CD8-positive, alpha-beta memory T cell (primary cell): ENCODE results near the gene RIPOR1. TPM values are rescaled to one million over a fixed set of nuclear protein-coding genes. Genes with fewer than 3 reads are reported as not detected.
A peak's percentile ranks its signal among the peaks of the same experiment; 100 is the strongest.
"Not testable (repeated sequence)": the region's sequence is repeated elsewhere in the genome, so short reads cannot be mapped to it uniquely, and the experiment has no call there.

Experiments
- CTCF ChIA-PET: fragments of 350-600 bp; sonication (Branson Sonifier 250); formaldehyde crosslinking; loops from one replicate; lab custom pipeline; 2021; ENCODE audit warnings: antibody characterized with exemption; lab: Charles Lee
- POLR2A ChIA-PET: fragments of 350-600 bp; sonication (Branson Sonifier 250); formaldehyde crosslinking; loops from one replicate; lab custom pipeline; 2021; ENCODE audit warnings: antibody characterized with exemption; lab: Charles Lee
- DNase-seq, 5 donors: peaks; one replicate each; pipeline versions ENCODE4 v3.0.0 to v3.0.0-alpha.2; 2020 to 2022; ENCODE audit warnings: mixed read lengths in 1 of 5
- H3K27ac ChIP-seq: one replicate; pipeline ENCODE4 v1.7.0; 2013; ENCODE audit warnings: low read depth, mild to moderate bottlenecking, low read length, moderate library complexity
- H3K27me3 ChIP-seq: 2 replicates; pipeline ENCODE4 v1.7.0; 2013; ENCODE audit warnings: low read length, mild to moderate bottlenecking; ENCODE audit not compliant: insufficient read depth, poor library complexity, severe bottlenecking
- H3K36me3 ChIP-seq: 2 replicates; pipeline ENCODE4 v1.7.0; 2013; ENCODE audit warnings: mild to moderate bottlenecking, low read length, moderate library complexity; ENCODE audit not compliant: insufficient read depth
- H3K4me1 ChIP-seq: 2 replicates; pipeline ENCODE4 v1.7.0; 2013; ENCODE audit warnings: mild to moderate bottlenecking, low read length, moderate library complexity; ENCODE audit not compliant: insufficient read depth
- H3K4me3 ChIP-seq: 2 replicates; pipeline ENCODE4 v1.7.0; 2013; ENCODE audit warnings: mild to moderate bottlenecking, low read length
- H3K9me3 ChIP-seq: 2 replicates; pipeline ENCODE4 v1.7.0; 2013; ENCODE audit warnings: mild to moderate bottlenecking, low read length
- H3K27ac Mint-ChIP-seq, 8 donors: one replicate each; pipeline ENCODE4 v1.8.0; 2020 to 2021; ENCODE audit warnings: mixed read lengths in 8 of 8, mild to moderate bottlenecking in 6 of 8, inconsistent platforms in 3 of 8, moderate library complexity in 3 of 8
- H3K27me3 Mint-ChIP-seq, 2 donors: one replicate each; pipeline ENCODE4 v1.8.0; 2020 to 2021; ENCODE audit warnings: mixed read lengths in 2 of 2, mild to moderate bottlenecking in 1 of 2, moderate library complexity in 1 of 2
- H3K36me3 Mint-ChIP-seq, 3 donors: one replicate each; pipeline ENCODE4 v1.8.0; 2020 to 2021; ENCODE audit warnings: mixed read lengths in 3 of 3, inconsistent platforms in 1 of 3, mild to moderate bottlenecking in 1 of 3
- H3K4me1 Mint-ChIP-seq, 3 donors: one replicate each; pipeline ENCODE4 v1.8.0; 2020 to 2021; ENCODE audit warnings: mixed read lengths in 3 of 3, inconsistent platforms in 1 of 3, mild to moderate bottlenecking in 1 of 3
- H3K4me3 Mint-ChIP-seq, 7 donors: one replicate each; pipeline ENCODE4 v1.8.0; 2020 to 2021; ENCODE audit warnings: mixed read lengths in 7 of 7, mild to moderate bottlenecking in 6 of 7, moderate library complexity in 4 of 7, inconsistent platforms in 2 of 7
- H3K9me3 Mint-ChIP-seq, 5 donors: one replicate each; pipeline ENCODE4 v1.8.0; 2020 to 2022; ENCODE audit warnings: mixed read lengths in 5 of 5, mild to moderate bottlenecking in 3 of 5, moderate library complexity in 2 of 5, inconsistent platforms in 1 of 5
- polyA plus RNA-seq: library from polyadenylated mRNA; unstranded; fragments of 300-500 nt; fragmentation: Illumina TruSeq; gene quantifications from one replicate; pipeline ENCODE4 v1.2.3, GENCODE V29; 2021
- total RNA-seq, 2 experiments: library from RNA; stranded (reverse); gene quantifications; one replicate each; pipeline ENCODE4 v1.2.3, GENCODE V29; 2021

Gene RIPOR1
- total and polyA plus RNA-seq, 3 experiments from 2014 or later = 6.1 to 27.4 (median 23.2) TPM

DNA sequence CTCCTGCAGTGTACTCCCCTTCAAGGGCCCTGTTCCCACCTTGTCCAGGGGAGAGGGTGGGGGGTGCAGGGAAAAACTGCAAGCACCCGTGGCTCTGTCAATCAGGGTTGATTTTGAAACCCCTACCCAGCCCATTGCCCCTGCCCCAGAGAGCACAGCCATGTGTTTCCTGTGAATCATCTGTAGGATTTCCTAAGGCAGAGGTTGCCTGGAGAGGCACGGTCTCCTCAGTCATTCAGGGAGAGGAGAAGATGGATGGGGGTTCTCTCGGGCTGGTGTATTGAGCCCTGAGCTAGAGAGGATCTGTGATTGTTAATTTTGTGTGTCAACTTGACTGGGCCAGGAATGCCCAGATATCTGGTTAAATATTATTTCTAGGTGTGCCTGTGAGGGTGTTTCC lies 41.8 kb upstream of the RIPOR1 start:
- DNase-seq = no peak
- peak overlapping the region in 3 of 8 donors; percentile 17 to 91 (median 54) for H3K27ac Mint-ChIP-seq
- Histone ChIP-seq H3K4me3 (no peak overlapping the region), H3K36me3 (peaks cover 17% of the 10 kb centered on the region), H3K4me1 (peaks cover 16% of the 10 kb centered on the region), H3K27me3 (no peaks in the 10 kb centered on the region), H3K27ac (no peak overlapping the region), H3K9me3 (no peaks in the 10 kb centered on the region)
- ChIA-PET CTCF (interaction anchor here (1.3 to 14.6 kb wide), 3 partner anchors 27 to 34 kb away, joined by 8 to 87 read pairs (median 23); no protein-coding TSS in a partner anchor), POLR2A (no interaction called here)
- no peaks in the 10 kb centered on the region for H3K9me3 Mint-ChIP-seq
- peaks cover 0 to 2% of the 10 kb centered on the region in 2 donors for H3K27me3 Mint-ChIP-seq
- peaks cover 13 to 22% (median 15%) of the 10 kb centered on the region in 3 donors for H3K4me1 Mint-ChIP-seq
- peaks cover 0 to 41% (median 0%) of the 10 kb centered on the region in 3 donors for H3K36me3 Mint-ChIP-seq
- no peak overlapping the region for H3K4me3 Mint-ChIP-seq

DNA sequence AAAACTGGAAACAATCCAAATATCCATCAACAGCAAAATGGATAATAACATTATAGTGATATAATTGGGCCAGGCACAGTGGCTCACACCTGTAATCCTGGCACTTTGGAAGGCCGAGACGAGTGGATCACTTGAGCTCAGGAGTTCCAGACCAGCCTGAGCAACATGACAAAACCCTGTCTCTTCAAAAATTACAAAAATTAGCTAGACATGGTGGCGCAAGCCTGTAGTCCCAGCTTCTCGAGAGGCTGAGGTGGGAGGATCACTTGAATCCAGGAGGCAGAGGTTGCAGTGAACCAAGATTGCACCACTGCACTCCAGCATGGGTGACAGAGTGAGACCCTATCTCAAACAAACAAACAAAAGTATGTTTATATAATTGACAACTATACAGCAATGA lies 41.1 kb upstream of the RIPOR1 start:
- H3K9me3 ChIP-seq, H3K27ac ChIP-seq, H3K9me3 Mint-ChIP-seq, H3K27me3 ChIP-seq, DNase-seq, H3K27me3 Mint-ChIP-seq, POLR2A ChIA-PET, H3K4me3 ChIP-seq, H3K4me1 ChIP-seq, H3K4me3 Mint-ChIP-seq: not testable (repeated sequence)
- peaks cover 6 to 15% (median 7%) of the 10 kb centered on the region in 3 donors for H3K4me1 Mint-ChIP-seq
- CTCF ChIA-PET = interaction anchor here (1.3 to 14.6 kb wide), 2 partner anchors 27 to 33 kb away, joined by 8 to 87 read pairs; no protein-coding TSS in a partner anchor
- peaks cover 0 to 40% (median 0%) of the 10 kb centered on the region in 3 donors for H3K36me3 Mint-ChIP-seq
- peaks cover 17% of the 10 kb centered on the region for H3K36me3 ChIP-seq
- peak overlapping the region in 2 of 8 donors; percentile 30 to 74 for H3K27ac Mint-ChIP-seq

DNA sequence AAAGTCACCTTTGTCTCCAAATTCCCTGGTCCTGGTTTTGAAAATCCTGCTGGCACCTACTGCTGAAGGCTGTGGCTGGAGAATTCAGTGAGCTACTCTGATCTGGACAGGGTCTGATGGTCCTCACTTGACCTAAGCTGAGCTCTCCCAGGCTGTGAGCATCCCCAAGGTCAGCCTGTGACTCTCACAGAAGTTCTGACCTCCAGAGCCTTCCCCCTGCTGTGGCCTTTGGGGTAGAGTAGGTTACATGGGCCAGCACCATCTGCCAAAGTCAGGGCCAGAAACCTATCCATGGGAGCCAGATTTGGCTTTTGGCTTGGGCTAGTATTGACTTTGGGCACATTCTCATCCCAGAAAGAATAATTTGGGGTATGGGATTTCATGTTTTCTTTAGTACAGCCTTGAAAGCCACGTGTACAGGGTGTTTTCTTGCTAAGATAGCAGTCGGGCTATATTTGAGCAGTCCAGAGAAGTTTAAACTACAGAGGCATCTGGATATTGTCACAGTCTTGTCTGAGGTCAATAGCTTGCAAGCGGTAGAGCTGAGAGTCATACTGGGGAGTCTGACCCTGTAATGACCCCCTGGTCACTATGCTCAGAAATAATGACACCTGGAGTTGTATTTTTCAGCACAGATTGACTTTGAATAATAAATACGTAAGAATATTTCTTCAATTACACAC lies 39.1 kb upstream of the RIPOR1 start:
- H3K36me3 ChIP-seq = peaks cover 12% of the 10 kb centered on the region
- H3K9me3 ChIP-seq = no peaks in the 10 kb centered on the region
- DNase-seq = no peak
- no peak overlapping the region for H3K27ac ChIP-seq
- Mint-ChIP-seq H3K4me3 (no peak overlapping the region), H3K36me3 (peaks cover 0 to 41% (median 0%) of the 10 kb centered on the region in 3 donors), H3K9me3 (no peaks in the 10 kb centered on the region), H3K4me1 (peaks cover 3 to 6% (median 4%) of the 10 kb centered on the region in 3 donors), H3K27me3 (no peaks in the 10 kb centered on the region), H3K27ac (peak overlapping the region in 3 of 8 donors; percentile 32 to 61 (median 51))
- POLR2A ChIA-PET = no interaction called here
- no peaks in the 10 kb centered on the region for H3K27me3 ChIP-seq
- CTCF ChIA-PET = interaction anchor here (0.6 to 14.6 kb wide), 8 partner anchors 8 to 982 kb away, joined by 3 to 168 read pairs (median 4); partner anchors contain the start of gene ATP6V0D1
- H3K4me1 ChIP-seq = peaks cover 5% of the 10 kb centered on the region
- no peak overlapping the region for H3K4me3 ChIP-seq

DNA sequence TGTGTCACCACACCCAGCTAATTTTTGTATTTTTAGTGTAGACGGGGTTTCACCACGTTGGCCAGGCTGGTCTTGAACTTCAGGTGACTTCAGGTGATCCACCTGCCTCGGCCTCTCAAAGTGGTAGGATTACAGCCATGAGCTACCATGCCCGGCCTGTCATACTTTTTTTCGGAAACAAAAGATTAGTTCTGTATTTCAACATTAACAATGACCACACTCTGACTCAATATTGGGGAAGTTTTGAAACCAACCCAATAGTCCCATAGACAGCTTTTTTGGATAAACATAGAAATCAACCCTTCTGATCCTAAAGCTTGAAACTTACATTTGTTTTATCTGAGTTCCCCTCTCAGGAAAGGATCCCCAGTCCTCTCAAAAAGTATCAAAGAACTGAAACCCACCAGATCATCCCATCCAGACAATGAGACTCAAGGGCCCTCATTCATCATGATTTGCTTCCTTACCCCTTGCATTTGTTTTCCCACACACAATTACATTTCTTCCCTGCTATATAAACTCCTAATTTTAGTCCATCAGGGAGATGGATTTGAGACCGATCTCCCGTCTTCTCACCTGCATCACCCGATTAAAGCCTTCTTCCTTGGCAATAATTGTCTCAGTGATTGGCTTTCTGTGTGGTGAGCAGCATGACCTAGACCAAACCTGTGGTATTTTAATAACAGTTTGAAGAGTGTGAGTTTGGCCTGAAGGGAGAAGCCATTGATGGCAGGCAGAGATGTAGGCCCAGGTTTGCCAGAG lies 38.1 kb upstream of the RIPOR1 start:
- DNase-seq = no peak
- peaks cover 7% of the 10 kb centered on the region for H3K4me1 ChIP-seq

DNA sequence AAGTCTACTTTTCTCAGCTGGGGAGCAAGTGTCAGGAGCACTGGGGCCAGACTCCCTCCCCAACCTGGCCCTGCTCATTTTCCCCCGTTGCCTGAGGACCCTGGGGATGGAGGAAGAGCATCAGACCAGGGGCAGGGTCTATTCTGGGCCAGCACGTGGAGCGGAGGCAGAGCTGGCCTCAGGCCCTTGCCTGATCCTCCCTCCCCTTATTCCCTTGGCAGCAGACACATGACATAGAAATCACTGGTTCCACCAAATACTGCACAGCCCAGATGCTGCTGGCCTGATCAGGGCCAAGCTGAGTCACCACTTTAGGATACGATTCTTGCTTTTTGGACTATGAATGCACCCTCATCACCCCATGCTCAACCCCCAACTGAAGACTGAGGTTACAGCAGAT lies 29.5 kb upstream of the RIPOR1 start:
- DNase-seq = no peak
- no peaks in the 10 kb centered on the region for H3K9me3 ChIP-seq
- H3K4me1 ChIP-seq = peaks cover 18% of the 10 kb centered on the region
- Mint-ChIP-seq H3K36me3 (peaks cover 0 to 30% (median 2%) of the 10 kb centered on the region in 3 donors), H3K9me3 (no peaks in the 10 kb centered on the region), H3K4me3 (no peak overlapping the region), H3K27ac (peak overlapping the region in 6 of 8 donors; percentile 50 to 92 (median 72)), H3K4me1 (peaks cover 12 to 17% (median 15%) of the 10 kb centered on the region in 3 donors), H3K27me3 (no peaks in the 10 kb centered on the region)
- H3K36me3 ChIP-seq = peaks cover 5% of the 10 kb centered on the region
- no peak overlapping the region for H3K27ac ChIP-seq
- no peaks in the 10 kb centered on the region for H3K27me3 ChIP-seq
- no peak overlapping the region for H3K4me3 ChIP-seq
- CTCF ChIA-PET = interaction anchor here (11.0 to 14.6 kb wide), 2 partner anchors 15 to 22 kb away, joined by 87 to 168 read pairs; no protein-coding TSS in a partner anchor
- POLR2A ChIA-PET = no interaction called here

More for the DNA sequence above, 38.1 kb upstream of the RIPOR1 start:
- CTCF ChIA-PET = interaction anchor here (1.3 to 14.6 kb wide), 6 partner anchors 9 to 326 kb away, joined by 3 to 168 read pairs (median 14); partner anchors contain the start of gene ATP6V0D1
- no peak overlapping the region for H3K4me3 ChIP-seq
- Mint-ChIP-seq H3K27ac (peak overlapping the region in 4 of 8 donors; percentile 47 to 75 (median 51)), H3K4me3 (no peak overlapping the region), H3K9me3 (no peaks in the 10 kb centered on the region), H3K36me3 (peaks cover 0 to 36% (median 0%) of the 10 kb centered on the region in 3 donors), H3K27me3 (no peaks in the 10 kb centered on the region), H3K4me1 (peaks cover 4 to 6% (median 5%) of the 10 kb centered on the region in 3 donors)
- H3K36me3 ChIP-seq = peaks cover 6% of the 10 kb centered on the region
- H3K9me3 ChIP-seq = no peaks in the 10 kb centered on the region
- POLR2A ChIA-PET = no interaction called here
- no peak overlapping the region for H3K27ac ChIP-seq
- no peaks in the 10 kb centered on the region for H3K27me3 ChIP-seq

DNA sequence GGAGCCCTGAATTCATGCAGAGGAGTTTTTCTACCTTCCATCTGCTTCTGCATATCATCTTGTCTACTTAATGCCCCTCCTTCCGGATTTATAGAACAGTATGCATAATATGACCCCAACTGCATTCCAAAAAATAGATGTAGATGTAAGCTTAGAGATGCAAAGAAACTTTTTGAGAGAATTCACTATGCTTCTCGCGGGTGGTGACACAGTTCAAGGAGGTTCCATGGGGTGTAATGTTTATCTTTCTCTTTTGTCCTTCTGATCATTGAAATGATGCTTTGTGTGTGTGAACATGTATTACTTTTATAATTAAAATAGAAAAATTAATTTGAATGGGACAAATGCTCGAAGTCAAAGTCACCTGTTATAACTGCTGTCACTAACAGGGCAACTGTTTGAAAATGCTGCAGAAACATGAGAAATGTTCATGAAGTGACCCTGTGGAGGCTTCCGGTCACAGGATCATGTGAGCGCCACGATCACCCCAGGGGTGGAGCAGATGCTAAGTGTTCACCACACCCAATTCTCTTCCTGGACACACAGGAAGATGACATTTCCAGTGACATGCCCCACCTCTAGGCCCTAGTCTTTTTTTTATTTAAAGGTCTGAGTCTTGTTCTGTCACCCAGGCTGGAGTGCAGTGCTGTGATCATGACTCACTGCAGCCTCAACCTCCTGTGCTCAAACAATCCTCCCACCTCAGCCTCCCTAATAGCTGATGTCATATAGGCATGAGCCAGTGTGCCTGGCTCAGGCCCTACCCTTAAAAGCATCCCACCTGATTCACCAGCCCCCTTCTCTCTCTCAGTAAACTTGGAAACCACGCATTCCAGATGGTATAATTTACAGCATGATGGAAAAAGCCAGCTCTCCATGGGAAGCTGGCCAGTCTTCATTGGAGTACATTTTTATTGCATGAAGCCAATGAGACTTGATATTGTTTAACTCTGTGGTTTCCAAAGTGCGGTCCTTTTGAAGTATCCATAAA lies 24.3 kb upstream of the RIPOR1 start:
- Histone ChIP-seq H3K4me3 (peak overlapping the region; percentile 28), H3K36me3 (peaks cover 2% of the 10 kb centered on the region), H3K27me3 (no peaks in the 10 kb centered on the region), H3K9me3 (no peaks in the 10 kb centered on the region), H3K4me1 (peaks cover 59% of the 10 kb centered on the region), H3K27ac (peak overlapping the region; percentile 21)
- CTCF ChIA-PET = interaction anchor here (1.2 to 3.6 kb wide), 5 partner anchors 8 to 23 kb away, joined by 3 to 17 read pairs (median 11); partner anchors contain the start of gene ATP6V0D1
- no peaks in the 10 kb centered on the region for H3K9me3 Mint-ChIP-seq
- peak in 4 of 5 donors; percentile 29 to 56 (median 44) for DNase-seq
- H3K4me1 Mint-ChIP-seq = peaks cover 47 to 53% (median 49%) of the 10 kb centered on the region in 3 donors
- peak overlapping the region; percentile 83 to 98 (median 94) for H3K27ac Mint-ChIP-seq
- POLR2A ChIA-PET = interaction anchor here (1.2 kb wide), 1 partner anchor 17 kb away, joined by 4 read pairs; no protein-coding TSS in a partner anchor
- peak overlapping the region in 6 of 7 donors; percentile 56 to 77 (median 68) for H3K4me3 Mint-ChIP-seq
- H3K27me3 Mint-ChIP-seq = no peaks in the 10 kb centered on the region
- peaks cover 0 to 8% (median 5%) of the 10 kb centered on the region in 3 donors for H3K36me3 Mint-ChIP-seq

DNA sequence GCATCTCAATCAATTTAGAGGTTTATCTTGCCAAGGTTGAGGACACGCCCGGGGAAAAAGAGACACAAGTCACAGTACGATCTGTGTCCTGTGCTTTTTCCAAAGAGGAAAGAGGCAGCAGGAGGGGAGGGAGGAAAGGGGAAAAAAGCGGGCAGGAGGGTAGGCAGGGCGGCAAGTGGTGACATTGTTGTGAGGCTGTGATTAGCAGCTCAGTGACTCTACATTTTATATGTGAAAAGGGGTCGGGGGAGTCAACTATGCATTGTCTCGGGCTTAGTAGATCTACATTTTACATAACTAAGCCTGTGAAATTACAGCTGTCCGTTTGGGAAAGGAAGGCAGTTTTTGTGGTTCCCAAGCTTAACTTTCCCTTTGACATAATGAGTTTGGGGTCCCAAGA lies 22.2 kb upstream of the RIPOR1 start:
- Histone ChIP-seq H3K36me3 (no peaks in the 10 kb centered on the region), H3K9me3 (no peaks in the 10 kb centered on the region), H3K4me3 (no peak overlapping the region), H3K27ac (no peak overlapping the region), H3K27me3 (no peaks in the 10 kb centered on the region), H3K4me1 (peaks cover 60% of the 10 kb centered on the region)
- peaks cover 0 to 2% (median 1%) of the 10 kb centered on the region in 3 donors for H3K36me3 Mint-ChIP-seq
- POLR2A ChIA-PET = no interaction called here
- no peaks in the 10 kb centered on the region for H3K9me3 Mint-ChIP-seq
- CTCF ChIA-PET = interaction anchor here (0.7 to 3.6 kb wide), 4 partner anchors 7 to 26 kb away, joined by 3 to 17 read pairs (median 10); partner anchors contain the start of gene ATP6V0D1
- peaks cover 46 to 59% (median 53%) of the 10 kb centered on the region in 3 donors for H3K4me1 Mint-ChIP-seq
- H3K27ac Mint-ChIP-seq = peak overlapping the region; percentile 63 to 92 (median 80)
- H3K27me3 Mint-ChIP-seq = no peaks in the 10 kb centered on the region
- no peak for DNase-seq
- peak overlapping the region in 2 of 7 donors; percentile 28 to 35 for H3K4me3 Mint-ChIP-seq
